Fibroblast of lung (primary cell): ENCODE data around the gene CCDC47.

ENCODE experiments used
- CTCF ChIP-seq, 2 donors: IDR thresholded peaks in 1 of 2; conservative IDR thresholded peaks in 1 of 2; 1 replicate in 1 of 2; 2 replicates in 1 of 2; pipeline ENCODE4 v1.5.1; 2011 to 2012; ENCODE audit warnings: low read length in 2 of 2, control low read depth in 1 of 2, inconsistent platforms in 1 of 2, low read depth in 1 of 2, mild to moderate bottlenecking in 1 of 2
- EZH2 ChIP-seq: IDR thresholded peaks from 2 replicates; pipeline ENCODE4 v1.5.1; 2012; ENCODE audit warnings: low read length, control low read depth, mild to moderate bottlenecking; ENCODE audit errors: missing control alignments

DNA sequence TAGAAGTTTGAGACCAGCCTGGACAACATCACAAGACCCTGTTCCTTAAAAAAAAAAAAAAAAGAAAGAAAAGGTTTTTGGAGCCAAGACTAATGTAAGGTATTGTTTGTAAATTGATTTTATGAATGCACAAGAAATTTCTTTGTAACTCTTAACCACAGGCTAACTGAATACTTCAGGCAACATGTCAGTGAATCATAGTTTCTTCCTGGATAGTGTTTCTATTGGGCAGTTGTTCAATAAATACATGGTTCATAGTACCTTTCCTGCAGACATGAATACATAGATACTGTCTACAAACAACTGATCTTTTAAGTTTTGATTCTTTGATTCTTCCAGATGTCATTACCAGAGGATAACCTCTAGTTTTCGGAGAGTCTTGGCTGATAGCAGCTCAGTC lies 12.2 kb upstream of the CCDC47 start:
- TF ChIP-seq EZH2 (no peak), CTCF (conservative IDR thresholded peaks at IDR 0.05 in 1 of 2, IDR thresholded peaks at IDR 0.05 in 1 of 2; ENCODE audit: low read depth in 1 of 2, low read length in 2 of 2) (no peak)
